WTC11 (cell line): ENCODE measurements around the gene BRPF1.

Source experiments
- CTCF ChIP-seq: fragments of 200-600 bp; IDR thresholded peaks from 2 replicates; pipeline ENCODE4 v1.8.0; 2022; ENCODE audit warnings: antibody characterized with exemption
- IRF1 ChIP-seq: sonication (generic); formaldehyde crosslinking; IDR thresholded peaks from 2 replicates; pipeline ENCODE4 v1.8.0; 2023; ENCODE audit warnings: missing genetic modification reagents
- ZNF138 ChIP-seq: sonication (generic); formaldehyde crosslinking; conservative IDR thresholded peaks from 2 replicates; pipeline ENCODE4 v1.8.1; 2022; ENCODE audit warnings: mild to moderate bottlenecking, moderate library complexity, missing genetic modification reagents

- TF ChIP-seq ZNF138 (CRISPR knock-in tag) = no peak
- no peak for TF ChIP-seq IRF1
- no peak for TF ChIP-seq CTCF
Measured at GRCh38 chr3:9785602-9786001, 54.1 kb downstream of the BRPF1 start.
